ENCODE results near the gene TAB2.
"Not testable (repeated sequence)": the region's sequence is repeated elsewhere in the genome, so short reads cannot be mapped to it uniquely, and the experiment has no call there.

Gene TAB2

DNA sequence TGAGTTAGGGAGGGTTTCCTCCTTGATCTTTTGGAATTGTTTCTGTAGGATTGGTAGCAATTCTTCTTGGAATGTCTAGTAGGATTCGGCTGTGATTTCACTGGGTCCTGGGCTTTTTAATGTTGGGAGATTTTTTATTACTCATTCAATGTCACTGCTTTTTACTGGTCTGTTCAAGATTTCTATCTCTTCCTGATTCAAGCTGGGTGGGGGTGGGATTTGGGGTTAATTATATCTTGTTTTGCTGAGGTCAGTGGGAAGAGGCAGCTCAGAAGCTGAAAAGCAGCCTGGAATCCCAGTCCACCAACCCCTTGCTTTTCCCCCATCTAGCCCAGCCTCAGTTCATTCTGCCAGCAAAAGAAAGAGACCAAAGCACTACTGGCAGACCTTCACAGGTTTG is 122.1 kb downstream of the TAB2 start:
- DNase-seq (ENCODE audit: low read depth): no peak
- TF ChIP-seq, protein P1, sequence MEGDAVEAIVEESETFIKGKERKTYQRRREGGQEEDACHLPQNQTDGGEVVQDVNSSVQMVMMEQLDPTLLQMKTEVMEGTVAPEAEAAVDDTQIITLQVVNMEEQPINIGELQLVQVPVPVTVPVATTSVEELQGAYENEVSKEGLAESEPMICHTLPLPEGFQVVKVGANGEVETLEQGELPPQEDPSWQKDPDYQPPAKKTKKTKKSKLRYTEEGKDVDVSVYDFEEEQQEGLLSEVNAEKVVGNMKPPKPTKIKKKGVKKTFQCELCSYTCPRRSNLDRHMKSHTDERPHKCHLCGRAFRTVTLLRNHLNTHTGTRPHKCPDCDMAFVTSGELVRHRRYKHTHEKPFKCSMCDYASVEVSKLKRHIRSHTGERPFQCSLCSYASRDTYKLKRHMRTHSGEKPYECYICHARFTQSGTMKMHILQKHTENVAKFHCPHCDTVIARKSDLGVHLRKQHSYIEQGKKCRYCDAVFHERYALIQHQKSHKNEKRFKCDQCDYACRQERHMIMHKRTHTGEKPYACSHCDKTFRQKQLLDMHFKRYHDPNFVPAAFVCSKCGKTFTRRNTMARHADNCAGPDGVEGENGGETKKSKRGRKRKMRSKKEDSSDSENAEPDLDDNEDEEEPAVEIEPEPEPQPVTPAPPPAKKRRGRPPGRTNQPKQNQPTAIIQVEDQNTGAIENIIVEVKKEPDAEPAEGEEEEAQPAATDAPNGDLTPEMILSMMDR (conservative IDR thresholded peaks at IDR 0.05; ENCODE audit: low read length): no peak

DNA sequence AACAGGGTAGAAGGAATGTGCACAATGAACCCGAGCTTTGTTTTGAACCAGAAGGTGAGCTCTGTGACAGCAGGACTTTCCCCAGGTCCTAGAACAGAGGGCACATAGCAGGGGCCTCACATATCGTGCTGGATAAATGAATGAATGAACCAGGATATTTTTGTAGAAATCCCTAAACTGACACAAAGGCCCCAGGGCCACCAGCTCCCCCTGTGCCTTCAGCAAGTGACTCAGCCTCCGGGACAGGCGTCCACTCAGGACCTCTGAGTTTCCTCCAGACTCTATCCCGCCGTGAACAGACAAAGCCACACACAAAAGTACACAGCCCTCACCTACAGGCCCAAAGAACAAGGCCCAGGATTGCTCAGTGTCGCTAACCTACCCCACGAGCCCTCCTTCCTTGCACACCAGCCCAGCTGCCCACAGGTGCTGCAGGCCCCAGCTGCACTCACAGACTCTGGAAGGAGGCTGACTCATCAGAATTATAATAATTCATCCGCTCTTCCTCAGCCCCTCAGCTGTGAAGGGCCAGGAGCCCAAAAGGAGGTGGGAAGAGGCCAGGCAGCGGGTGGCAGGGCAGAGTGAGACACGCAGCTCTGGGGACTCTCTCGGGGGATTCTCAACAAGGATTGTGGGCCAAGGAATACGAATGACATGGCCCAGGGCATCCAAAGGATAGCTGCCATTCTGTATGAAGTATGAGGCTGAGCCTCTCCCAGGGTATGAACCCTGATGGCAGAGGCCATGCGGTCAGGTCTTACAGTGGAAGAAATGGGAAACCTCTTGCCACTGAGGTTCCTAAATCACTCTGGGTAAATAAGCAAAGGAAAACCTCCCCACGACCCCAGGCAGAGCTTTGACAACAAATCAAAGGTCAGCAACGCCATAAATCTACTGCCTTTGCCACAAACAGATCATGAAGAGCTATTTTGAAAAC is 123.5 kb downstream of the TAB2 start:
- TF ChIP-seq, protein P1 (conservative IDR thresholded peaks at IDR 0.05; ENCODE audit: low read length): no peak
- no peak for DNase-seq (ENCODE audit: low read depth)
- H3K4me3 ChIP-seq (ENCODE audit: low read length): no peak overlapping the region

More for the DNA sequence above, 122.1 kb downstream of the TAB2 start:
- H3K4me3 ChIP-seq (ENCODE audit: low read length): no peak overlapping the region

DNA sequence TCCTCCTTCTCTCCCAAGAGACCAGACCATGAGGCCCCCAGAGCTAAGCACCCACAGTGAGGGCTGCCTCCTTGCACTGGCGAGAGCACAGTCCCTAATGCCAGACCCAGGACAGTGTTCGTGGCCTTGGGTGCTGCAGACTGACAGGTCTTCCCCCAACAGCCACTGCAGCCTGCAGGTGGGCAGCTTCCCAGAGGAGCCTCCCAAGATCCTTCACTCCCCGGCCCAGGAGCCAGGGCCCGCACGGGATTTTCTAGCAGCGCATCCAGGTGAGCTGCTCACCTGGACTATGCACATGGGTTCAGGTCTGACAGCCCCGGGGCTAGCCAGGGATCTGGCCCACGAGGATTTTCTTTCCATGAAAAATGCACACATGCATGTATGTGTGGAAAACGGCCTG is 124.2 kb downstream of the TAB2 start:
- DNase-seq (ENCODE audit: low read depth): no peak
- TF ChIP-seq, protein P1 (conservative IDR thresholded peaks at IDR 0.05; ENCODE audit: low read length): no peak
- no peak overlapping the region for H3K4me3 ChIP-seq (ENCODE audit: low read length)

DNA sequence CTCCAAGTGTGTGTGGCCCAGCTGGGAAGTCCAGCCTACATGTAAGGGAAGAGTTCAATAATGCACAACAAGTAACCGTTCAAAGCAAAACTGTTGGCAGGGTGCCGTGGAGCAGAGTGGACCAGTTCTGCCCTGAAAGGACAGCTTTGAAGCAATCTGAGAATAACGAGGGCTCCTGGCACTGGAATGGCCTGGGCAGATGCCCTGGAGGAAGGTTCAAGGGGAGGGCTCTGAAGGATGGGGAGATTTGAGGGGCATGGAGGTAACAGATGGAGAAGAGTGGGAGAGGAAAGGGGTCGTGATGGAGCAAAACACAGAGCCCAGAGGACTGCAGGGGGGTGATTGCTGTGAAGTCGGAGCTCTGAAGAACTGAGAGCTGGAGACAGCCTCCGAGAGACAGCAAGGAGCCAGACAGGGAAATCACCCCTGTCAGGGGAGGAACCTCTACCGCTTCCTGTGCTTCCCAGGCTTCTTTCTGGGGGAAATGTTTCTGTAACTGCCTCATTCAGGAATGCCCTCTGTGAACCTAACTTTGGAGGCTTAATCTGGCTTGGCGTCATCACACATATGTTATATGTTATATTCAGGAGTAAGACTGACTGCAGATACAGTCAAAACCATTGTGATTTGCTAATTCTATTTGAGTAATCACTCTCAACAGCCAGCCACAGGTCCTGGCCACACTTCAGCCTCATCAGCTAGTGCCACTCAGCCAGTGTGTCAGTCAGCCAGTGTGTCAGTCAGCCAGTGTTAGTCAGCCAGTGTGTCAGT is 126.1 kb downstream of the TAB2 start:
- DNase-seq (ENCODE audit: low read depth): peak; percentile 49
- TF ChIP-seq, protein P1 (conservative IDR thresholded peaks at IDR 0.05; ENCODE audit: low read length): no peak
- H3K4me3 ChIP-seq (ENCODE audit: low read length): no peak overlapping the region

DNA sequence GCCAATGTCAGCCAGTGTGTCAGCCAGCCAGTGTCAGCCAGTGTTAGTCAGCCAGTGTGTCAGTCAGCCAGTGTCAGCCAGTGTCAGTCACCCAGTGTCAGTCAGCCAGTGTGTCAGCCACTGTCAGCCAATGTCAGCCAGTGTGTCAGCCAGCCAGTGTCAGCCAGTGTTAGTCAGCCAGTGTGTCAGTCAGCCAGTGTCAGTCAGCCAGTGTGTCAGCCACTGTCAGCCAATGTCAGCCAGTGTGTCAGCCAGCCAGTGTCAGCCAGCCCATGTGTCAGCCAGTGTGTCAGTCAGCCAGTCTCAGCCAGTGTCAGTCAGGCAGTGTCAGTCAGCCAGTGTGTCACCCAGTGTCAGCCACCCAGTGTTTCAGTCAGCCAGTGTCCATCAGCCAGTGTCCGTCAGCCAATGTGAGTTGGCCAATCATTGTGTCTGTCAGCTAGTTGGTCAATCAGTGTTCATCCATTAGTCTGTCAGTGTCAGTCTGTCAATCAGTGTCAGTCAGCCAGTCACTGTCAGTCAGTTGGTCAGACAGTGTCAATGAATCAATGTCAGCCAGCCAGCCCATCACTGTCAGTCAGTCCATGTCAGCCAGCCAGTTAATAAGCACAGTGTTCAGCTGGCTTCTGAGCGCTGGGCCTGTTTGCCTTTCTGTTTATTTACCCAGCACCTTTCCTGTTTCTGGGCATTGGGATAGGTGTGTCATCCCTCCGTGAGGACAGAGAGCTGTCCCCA is 127.0 kb downstream of the TAB2 start:
- not testable (repeated sequence) for H3K4me3 ChIP-seq (ENCODE audit: low read length); DNase-seq (ENCODE audit: low read depth)

DNA sequence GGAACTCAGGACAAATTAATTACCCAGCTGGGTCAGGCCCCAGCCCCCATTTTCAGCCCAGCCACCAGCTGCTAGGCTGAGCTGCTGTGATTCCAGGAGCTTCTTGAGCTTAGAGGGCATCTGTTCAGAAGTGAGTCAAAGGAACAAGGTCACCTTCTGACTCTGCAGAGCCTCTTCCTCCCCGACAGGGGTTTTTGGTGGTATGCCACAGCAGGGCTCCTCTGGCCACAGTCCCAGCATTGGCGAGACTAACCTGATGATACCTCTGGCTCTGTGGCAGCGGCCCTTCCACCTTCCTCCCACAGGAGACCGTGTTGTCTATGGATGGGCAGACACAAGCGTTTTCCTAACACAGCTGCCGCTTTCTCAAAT is 127.6 kb downstream of the TAB2 start:
- H3K4me3 ChIP-seq (ENCODE audit: low read length): no peak overlapping the region
- TF ChIP-seq, protein P1 (conservative IDR thresholded peaks at IDR 0.05; ENCODE audit: low read length): no peak
- no peak for DNase-seq (ENCODE audit: low read depth)

DNA sequence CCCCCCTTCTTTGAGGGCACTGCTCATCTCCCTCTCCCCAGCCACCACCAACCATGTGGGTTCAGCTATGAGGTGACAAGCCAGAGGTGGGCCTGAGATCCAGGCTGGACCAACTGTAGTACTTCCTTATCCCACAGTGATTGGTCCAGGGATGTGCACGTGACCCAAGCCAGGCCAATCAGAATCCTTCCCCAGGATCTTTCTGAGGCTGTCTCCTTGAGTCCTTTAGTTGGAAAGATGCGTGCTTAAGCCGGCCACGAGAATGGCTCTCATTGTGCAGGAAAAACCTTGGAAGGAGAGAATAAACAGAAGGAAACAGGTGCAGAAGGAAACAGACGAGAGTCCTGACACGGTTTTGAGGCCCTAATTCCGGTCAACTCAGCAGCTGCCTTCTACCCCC is 128.1 kb downstream of the TAB2 start:
- TF ChIP-seq, protein P1 (conservative IDR thresholded peaks at IDR 0.05; ENCODE audit: low read length): no peak
- no peak overlapping the region for H3K4me3 ChIP-seq (ENCODE audit: low read length)
- DNase-seq (ENCODE audit: low read depth): no peak

Measured in AG10803 (cell line).